ENCODE measurements around the gene LRRFIP2. TPM values are rescaled to one million over a fixed set of nuclear protein-coding genes. Genes with fewer than 3 reads are reported as not detected.

LRRFIP2 gene
- total RNA-seq, 1 donor from 2014 or later = 34.1 TPM

DNA sequence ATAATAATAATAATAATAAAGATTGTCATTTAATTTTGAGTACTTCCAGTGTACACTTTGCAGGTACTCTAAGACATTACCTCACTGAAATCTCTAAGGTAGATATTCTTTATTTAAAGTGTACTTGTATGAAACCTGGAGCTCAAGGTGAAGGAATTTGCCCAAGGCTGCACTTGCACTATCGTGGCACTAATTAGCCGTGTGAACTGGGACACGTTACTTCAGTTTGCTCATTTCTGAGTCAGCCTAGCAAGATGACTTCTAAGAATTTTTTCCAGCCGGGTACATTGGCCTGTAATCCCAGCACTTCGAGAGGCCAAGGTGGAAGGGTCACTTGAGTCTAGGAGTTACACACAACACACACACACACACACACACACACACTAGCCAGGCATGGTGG, 147.5 kb downstream of the LRRFIP2 start:
- Histone ChIP-seq H3K36me3 (ENCODE audit: control insufficient read depth, insufficient read depth, low read length) (peaks cover 2% of the 10 kb centered on the region), H3K4me3 (ENCODE audit: low read depth, low read length) (no peak overlapping the region), H3K27me3 (ENCODE audit: control insufficient read depth, insufficient read depth, low read length) (no peaks in the 10 kb centered on the region)
- DNase-seq (ENCODE audit: low read depth) = no peak
- TF ChIP-seq CTCF (IDR thresholded peaks at IDR 0.05; ENCODE audit: insufficient read depth, low read length, poor library complexity, severe bottlenecking) = no peak

DNA sequence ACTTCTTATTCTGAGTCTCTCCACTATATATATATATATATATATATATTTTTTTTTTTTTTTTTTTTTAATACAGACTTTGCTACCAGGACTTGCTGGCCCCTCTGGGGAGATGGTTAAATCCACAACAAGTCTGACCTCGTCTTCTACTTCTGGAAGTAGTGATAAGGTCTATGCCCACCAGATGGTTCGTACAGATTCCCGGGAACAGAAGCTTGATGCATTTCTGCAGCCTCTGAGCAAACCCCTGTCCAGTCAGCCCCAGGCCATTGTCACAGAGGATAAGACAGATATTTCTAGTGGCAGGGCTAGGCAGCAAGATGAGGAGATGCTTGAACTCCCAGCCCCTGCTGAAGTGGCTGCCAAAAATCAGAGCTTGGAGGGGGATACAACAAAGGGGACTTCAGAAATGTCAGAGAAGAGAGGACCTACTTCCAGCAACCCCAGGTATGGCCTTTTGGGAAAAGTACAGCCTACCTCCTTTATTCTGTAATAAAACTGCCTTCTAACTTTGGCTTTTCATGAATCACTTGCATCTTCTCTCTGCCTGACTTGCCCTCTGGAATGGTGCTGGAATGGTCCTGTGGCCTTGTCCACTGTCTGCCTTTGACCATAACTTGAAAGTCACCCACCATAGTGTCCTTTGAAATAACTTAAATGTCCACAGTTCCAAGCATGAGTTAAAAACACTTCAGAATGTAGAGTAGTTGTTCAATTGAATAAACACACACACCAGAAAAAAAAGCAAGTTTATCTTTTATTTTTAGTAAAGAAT, 148.6 kb downstream of the LRRFIP2 start:
- TF ChIP-seq CTCF (IDR thresholded peaks at IDR 0.05; ENCODE audit: insufficient read depth, low read length, poor library complexity, severe bottlenecking) = no peak
- H3K36me3 ChIP-seq (ENCODE audit: control insufficient read depth, insufficient read depth, low read length) = peaks cover 2% of the 10 kb centered on the region
- no peak overlapping the region for H3K4me3 ChIP-seq (ENCODE audit: low read depth, low read length)
- H3K27me3 ChIP-seq (ENCODE audit: control insufficient read depth, insufficient read depth, low read length) = no peaks in the 10 kb centered on the region
- DNase-seq (ENCODE audit: low read depth) = no peak

- TF ChIP-seq CTCF (IDR thresholded peaks at IDR 0.05; ENCODE audit: insufficient read depth, low read length, poor library complexity, severe bottlenecking) = no peak
- H3K36me3 ChIP-seq (ENCODE audit: control insufficient read depth, insufficient read depth, low read length) = peaks cover 2% of the 10 kb centered on the region
- no peaks in the 10 kb centered on the region for H3K27me3 ChIP-seq (ENCODE audit: control insufficient read depth, insufficient read depth, low read length)
- no peak overlapping the region for H3K4me3 ChIP-seq (ENCODE audit: low read depth, low read length)
- DNase-seq (ENCODE audit: low read depth) = no peak
Observed at GRCh38 chr3:37024820-37025405, 149.5 kb downstream of the LRRFIP2 start.

DNA sequence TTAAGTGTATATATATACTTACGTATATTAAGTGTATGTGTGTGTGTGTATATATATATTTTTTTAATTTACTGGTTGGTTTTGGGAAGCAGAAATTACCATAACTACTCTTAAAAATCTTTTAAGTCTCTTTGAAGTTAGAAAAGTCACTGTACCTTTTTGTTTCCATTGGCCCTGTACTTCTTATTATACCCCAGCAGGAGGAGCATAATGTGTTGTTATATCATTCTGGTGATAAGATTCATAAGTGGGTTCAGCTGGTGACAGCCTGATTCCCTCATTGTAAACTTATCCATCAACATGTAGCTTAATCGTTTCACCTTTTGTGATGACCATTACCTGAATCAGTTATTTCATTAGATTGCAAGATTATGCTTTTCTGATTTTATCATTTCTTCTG, 150.3 kb downstream of the LRRFIP2 start:
- DNase-seq (ENCODE audit: low read depth) = no peak

GRCh38 chr3:37017683-37018082, 156.7 kb downstream of the LRRFIP2 start:
- H3K27me3 ChIP-seq (ENCODE audit: control insufficient read depth, insufficient read depth, low read length) = no peaks in the 10 kb centered on the region
- TF ChIP-seq CTCF (IDR thresholded peaks at IDR 0.05; ENCODE audit: insufficient read depth, low read length, poor library complexity, severe bottlenecking) = no peak
- no peak for DNase-seq (ENCODE audit: low read depth)
- H3K4me3 ChIP-seq (ENCODE audit: low read depth, low read length) = no peak overlapping the region
- H3K36me3 ChIP-seq (ENCODE audit: control insufficient read depth, insufficient read depth, low read length) = peaks cover 4% of the 10 kb centered on the region

More for the DNA sequence above, 150.3 kb downstream of the LRRFIP2 start:
- Histone ChIP-seq H3K4me3 (ENCODE audit: low read depth, low read length) (no peak overlapping the region), H3K27me3 (ENCODE audit: control insufficient read depth, insufficient read depth, low read length) (no peaks in the 10 kb centered on the region), H3K36me3 (ENCODE audit: control insufficient read depth, insufficient read depth, low read length) (peaks cover 2% of the 10 kb centered on the region)
- peak; percentile 4 for TF ChIP-seq CTCF (IDR thresholded peaks at IDR 0.05; ENCODE audit: insufficient read depth, low read length, poor library complexity, severe bottlenecking)
